IMR-90 (cell line): ENCODE data around the gene LIN37.

Experiments used
- MXI1 ChIP-seq: IDR thresholded peaks from 2 replicates; pipeline ENCODE4 v1.6.1; 2012; ENCODE audit warnings: low read depth, mild to moderate bottlenecking, low read length, moderate library complexity, borderline replicate concordance
- POLR2A ChIP-seq: IDR thresholded peaks from 2 replicates; pipeline ENCODE4 v1.6.1; 2012; ENCODE audit warnings: mild to moderate bottlenecking, low read depth, low read length
- RAD21 ChIP-seq: IDR thresholded peaks from 2 replicates; pipeline ENCODE4 v1.6.1; 2012; ENCODE audit warnings: low read length, improper control_type of control experiment
- RFX5 ChIP-seq: IDR thresholded peaks from 2 replicates; pipeline ENCODE4 v1.8.0; 2012; ENCODE audit warnings: low read depth, mild to moderate bottlenecking, low read length, moderate library complexity
- SMC3 ChIP-seq: fragments of 150-350 bp; IDR thresholded peaks from 2 replicates; pipeline ENCODE4 v1.6.1; 2016; ENCODE audit warnings: low read depth, mild to moderate bottlenecking, antibody characterized with exemption, low read length, moderate library complexity
- TF ChIP-seq, protein P1 (sequence below): conservative IDR thresholded peaks from 2 replicates; pipeline ENCODE4 v1.5.1; 2012; ENCODE audit warnings: mild to moderate bottlenecking, low read depth, low read length, improper control_type of control experiment
- TF ChIP-seq, protein P2 (sequence below): fragments of 150-350 bp; IDR thresholded peaks from 2 replicates; pipeline ENCODE4 v1.6.1; 2017; ENCODE audit warnings: mild to moderate bottlenecking, antibody characterized with exemption, low read length, low read depth

GRCh38 chr19:35742121-35742724, 6.2 kb upstream of the LIN37 start, which contains the start of gene IGFLR1:
- no peak for TF ChIP-seq SMC3
- TF ChIP-seq, protein P1, sequence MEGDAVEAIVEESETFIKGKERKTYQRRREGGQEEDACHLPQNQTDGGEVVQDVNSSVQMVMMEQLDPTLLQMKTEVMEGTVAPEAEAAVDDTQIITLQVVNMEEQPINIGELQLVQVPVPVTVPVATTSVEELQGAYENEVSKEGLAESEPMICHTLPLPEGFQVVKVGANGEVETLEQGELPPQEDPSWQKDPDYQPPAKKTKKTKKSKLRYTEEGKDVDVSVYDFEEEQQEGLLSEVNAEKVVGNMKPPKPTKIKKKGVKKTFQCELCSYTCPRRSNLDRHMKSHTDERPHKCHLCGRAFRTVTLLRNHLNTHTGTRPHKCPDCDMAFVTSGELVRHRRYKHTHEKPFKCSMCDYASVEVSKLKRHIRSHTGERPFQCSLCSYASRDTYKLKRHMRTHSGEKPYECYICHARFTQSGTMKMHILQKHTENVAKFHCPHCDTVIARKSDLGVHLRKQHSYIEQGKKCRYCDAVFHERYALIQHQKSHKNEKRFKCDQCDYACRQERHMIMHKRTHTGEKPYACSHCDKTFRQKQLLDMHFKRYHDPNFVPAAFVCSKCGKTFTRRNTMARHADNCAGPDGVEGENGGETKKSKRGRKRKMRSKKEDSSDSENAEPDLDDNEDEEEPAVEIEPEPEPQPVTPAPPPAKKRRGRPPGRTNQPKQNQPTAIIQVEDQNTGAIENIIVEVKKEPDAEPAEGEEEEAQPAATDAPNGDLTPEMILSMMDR = no peak
- TF ChIP-seq RAD21 = no peak
- TF ChIP-seq POLR2A = no peak
- no peak for TF ChIP-seq RFX5
- TF ChIP-seq MXI1 = no peak
- TF ChIP-seq, protein P2, sequence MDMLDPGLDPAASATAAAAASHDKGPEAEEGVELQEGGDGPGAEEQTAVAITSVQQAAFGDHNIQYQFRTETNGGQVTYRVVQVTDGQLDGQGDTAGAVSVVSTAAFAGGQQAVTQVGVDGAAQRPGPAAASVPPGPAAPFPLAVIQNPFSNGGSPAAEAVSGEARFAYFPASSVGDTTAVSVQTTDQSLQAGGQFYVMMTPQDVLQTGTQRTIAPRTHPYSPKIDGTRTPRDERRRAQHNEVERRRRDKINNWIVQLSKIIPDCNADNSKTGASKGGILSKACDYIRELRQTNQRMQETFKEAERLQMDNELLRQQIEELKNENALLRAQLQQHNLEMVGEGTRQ = no peak
